WERI-Rb-1 (cell line): ENCODE measurements around the gene PKP1.

Experiments
- DNase-seq: peaks from one replicate; pipeline ENCODE4 v3.0.0-alpha.2; 2020
- H3K27ac ChIP-seq: fragments of 250-450 bp; sonication (Bioruptor Pico); 2 replicates; pipeline ENCODE4 v1.5.1; 2020; ENCODE audit warnings: mild to moderate bottlenecking, moderate library complexity
- H3K27me3 ChIP-seq: fragments of 250-450 bp; sonication (Bioruptor Pico); 2 replicates; pipeline ENCODE4 v1.5.1; 2021; ENCODE audit warnings: mild to moderate bottlenecking, low read depth, moderate library complexity; ENCODE audit not compliant: insufficient read depth, severe bottlenecking
- H3K36me3 ChIP-seq: fragments of 250-450 bp; sonication (Bioruptor Pico); 2 replicates; pipeline ENCODE4 v1.5.1; 2020; ENCODE audit warnings: mild to moderate bottlenecking, moderate library complexity
- H3K4me3 ChIP-seq: 2 replicates; pipeline ENCODE4 v1.5.1; 2011; ENCODE audit warnings: low read depth, mild to moderate bottlenecking, control low read depth, low read length
- H3K9me3 ChIP-seq: fragments of 250-450 bp; sonication (Bioruptor Pico); 2 replicates; pipeline ENCODE4 v1.5.1; 2021; ENCODE audit warnings: mild to moderate bottlenecking, moderate library complexity; ENCODE audit not compliant: severe bottlenecking
- CTCF ChIP-seq: IDR thresholded peaks from 2 replicates; pipeline ENCODE4 v1.5.1; 2011; ENCODE audit warnings: low read depth, mild to moderate bottlenecking, control low read depth, inconsistent platforms, low read length

PKP1 gene

GRCh38 chr1:201358596-201358995 is 75.3 kb downstream of the PKP1 start:
- H3K36me3 ChIP-seq = no peaks in the 10 kb centered on the region
- TF ChIP-seq CTCF = no peak
- H3K27me3 ChIP-seq = peaks cover 2% of the 10 kb centered on the region
- no peak for DNase-seq
- H3K4me3 ChIP-seq = no peak overlapping the region
- H3K27ac ChIP-seq = no peak overlapping the region
- no peaks in the 10 kb centered on the region for H3K9me3 ChIP-seq

GRCh38 chr1:201359031-201359872 is 75.9 kb downstream of the PKP1 start:
- DNase-seq = no peak
- no peaks in the 10 kb centered on the region for H3K9me3 ChIP-seq
- no peak overlapping the region for H3K27ac ChIP-seq
- peaks cover 2% of the 10 kb centered on the region for H3K27me3 ChIP-seq
- no peak overlapping the region for H3K4me3 ChIP-seq
- no peak for TF ChIP-seq CTCF
- no peaks in the 10 kb centered on the region for H3K36me3 ChIP-seq

- Histone ChIP-seq H3K4me3 (no peak overlapping the region), H3K27ac (no peak overlapping the region), H3K27me3 (peaks cover 2% of the 10 kb centered on the region), H3K9me3 (no peaks in the 10 kb centered on the region), H3K36me3 (no peaks in the 10 kb centered on the region)
- TF ChIP-seq CTCF = no peak
- DNase-seq = no peak
These were observed 76.5 kb downstream of the PKP1 start for GRCh38 chr1:201359873-201360210.

- H3K9me3 ChIP-seq = no peaks in the 10 kb centered on the region
- H3K27ac ChIP-seq = no peak overlapping the region
- H3K4me3 ChIP-seq = no peak overlapping the region
- DNase-seq = no peak
- TF ChIP-seq CTCF = no peak
- no peaks in the 10 kb centered on the region for H3K36me3 ChIP-seq
- H3K27me3 ChIP-seq = peaks cover 2% of the 10 kb centered on the region
These were observed 77.2 kb downstream of the PKP1 start for GRCh38 chr1:201360486-201360885.

- no peak overlapping the region for H3K27ac ChIP-seq
- no peak overlapping the region for H3K4me3 ChIP-seq
- TF ChIP-seq CTCF = no peak
- no peaks in the 10 kb centered on the region for H3K9me3 ChIP-seq
- DNase-seq = no peak
- no peaks in the 10 kb centered on the region for H3K27me3 ChIP-seq
- H3K36me3 ChIP-seq = no peaks in the 10 kb centered on the region
These were observed 77.8 kb downstream of the PKP1 start for GRCh38 chr1:201360901-201361651.
